Glomerular visceral epithelial cell (primary cell): Measurements from ENCODE around the gene CRYBG2.

Experiments
- DNase-seq: peaks from one replicate; pipeline ENCODE4 v3.0.0-alpha.2; 2016; ENCODE audit errors: extremely low spot score

CRYBG2 gene

GRCh38 chr1:26372039-26372438 is 18.1 kb upstream of the CRYBG2 start:
- DNase-seq: no peak

- no peak for DNase-seq
Measured at GRCh38 chr1:26370591-26371382, 16.9 kb upstream of the CRYBG2 start.

- DNase-seq: no peak
Measured at GRCh38 chr1:26368486-26368885, 14.6 kb upstream of the CRYBG2 start.

GRCh38 chr1:26368006-26368405 is 14.1 kb upstream of the CRYBG2 start:
- no peak for DNase-seq

GRCh38 chr1:26367441-26367840 is 13.5 kb upstream of the CRYBG2 start:
- DNase-seq: no peak

- no peak for DNase-seq
Measured at GRCh38 chr1:26364956-26365355, 11.0 kb upstream of the CRYBG2 start.

GRCh38 chr1:26363549-26364448 is 9.9 kb upstream of the CRYBG2 start:
- peak; percentile 64 for DNase-seq

- no peak for DNase-seq
Measured at GRCh38 chr1:26362331-26362730, 8.4 kb upstream of the CRYBG2 start.

- no peak for DNase-seq
Measured at GRCh38 chr1:26361605-26362122, 7.7 kb upstream of the CRYBG2 start.

- DNase-seq: no peak
Measured at GRCh38 chr1:26360807-26361604, 7.1 kb upstream of the CRYBG2 start.

GRCh38 chr1:26359981-26360806 is 6.3 kb upstream of the CRYBG2 start:
- DNase-seq: no peak

GRCh38 chr1:26358411-26359384 is 4.8 kb upstream of the CRYBG2 start:
- DNase-seq: peak; percentile 68

GRCh38 chr1:26357121-26357602 is 3.2 kb upstream of the CRYBG2 start:
- no peak for DNase-seq

GRCh38 chr1:26356106-26356505 is 2.2 kb upstream of the CRYBG2 start:
- DNase-seq: no peak

GRCh38 chr1:26354972-26355371 is 1.0 kb upstream of the CRYBG2 start:
- no peak for DNase-seq

- no peak for DNase-seq
Measured at GRCh38 chr1:26353210-26353859, 595 bp downstream of the CRYBG2 start.

- peak; percentile 27 for DNase-seq
Measured at GRCh38 chr1:26352338-26352679, 1.6 kb downstream of the CRYBG2 start.

- peak; percentile 64 for DNase-seq
Measured at GRCh38 chr1:26351590-26352337, 2.2 kb downstream of the CRYBG2 start.
